ENCODE results near the gene NES. TPM values are rescaled to one million over a fixed set of nuclear protein-coding genes. Genes with fewer than 3 reads are reported as not detected.

NES gene
- total RNA-seq, 1 experiment from 2014 or later = 168 TPM

DNA sequence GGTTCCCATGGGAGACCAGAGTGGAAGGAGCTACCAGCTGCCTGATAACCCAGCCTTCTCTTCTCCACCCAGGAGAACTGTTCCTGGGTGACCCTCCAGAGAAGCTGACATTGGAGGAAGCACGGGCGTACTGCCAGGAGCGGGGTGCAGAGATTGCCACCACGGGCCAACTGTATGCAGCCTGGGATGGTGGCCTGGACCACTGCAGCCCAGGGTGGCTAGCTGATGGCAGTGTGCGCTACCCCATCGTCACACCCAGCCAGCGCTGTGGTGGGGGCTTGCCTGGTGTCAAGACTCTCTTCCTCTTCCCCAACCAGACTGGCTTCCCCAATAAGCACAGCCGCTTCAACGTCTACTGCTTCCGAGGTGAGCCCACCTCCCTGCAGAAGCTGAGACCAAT is 28.7 kb downstream of the NES start:
- Histone ChIP-seq H3K79me2 (ENCODE audit: insufficient read depth, low read length) (no peaks in the 10 kb centered on the region), H3K56ac (ENCODE audit: insufficient read length, low read depth, low read length) (no peak overlapping the region), H3K23me2 (ENCODE audit: insufficient read length, low read depth, low read length, poor library complexity, severe bottlenecking) (no peaks in the 10 kb centered on the region), H3K79me1 (ENCODE audit: insufficient read depth, low read depth, low read length, poor library complexity, severe bottlenecking) (no peaks in the 10 kb centered on the region), H2BK12ac (ENCODE audit: insufficient read length, low read depth, low read length) (no peak overlapping the region), H3K23ac (ENCODE audit: insufficient read length, low read depth, low read length) (no peak overlapping the region), H3K4ac (ENCODE audit: low read depth, low read length) (no peak overlapping the region), H4K20me1 (ENCODE audit: control insufficient read depth, insufficient read depth, insufficient read length) (no peaks in the 10 kb centered on the region), H4K8ac (replicated peaks; ENCODE audit: insufficient read length, low read depth, low read length) (no peak overlapping the region), H3K9me3 (ENCODE audit: control insufficient read depth, low read depth, low read length) (no peaks in the 10 kb centered on the region), H3T11ph (ENCODE audit: low read length) (no peak overlapping the region), H2BK15ac (ENCODE audit: low read depth, low read length) (no peak overlapping the region), H2BK20ac (ENCODE audit: low read depth, low read length, poor library complexity, severe bottlenecking) (no peak overlapping the region), H3K27ac (ENCODE audit: insufficient read length, low read depth, low read length) (no peak overlapping the region), H2AK5ac (ENCODE audit: insufficient read length, low read length) (no peak overlapping the region), H2BK120ac (ENCODE audit: low read depth, low read length, poor library complexity, severe bottlenecking) (no peak overlapping the region), H2AFZ (ENCODE audit: low read length) (no peak overlapping the region), H4K5ac (ENCODE audit: insufficient read length, low read depth, low read length) (no peak overlapping the region), H3K14ac (ENCODE audit: insufficient read depth, low read length) (no peak overlapping the region), H3K27me3 (ENCODE audit: insufficient read depth, low read length) (no peaks in the 10 kb centered on the region; the same call in 1 of the 2 replicates), H3K4me2 (ENCODE audit: insufficient read depth, insufficient read length, low read length) (no peak overlapping the region), H3K9ac (ENCODE audit: extremely low read depth, insufficient read length, low read length) (no peak overlapping the region), H3K4me1 (ENCODE audit: insufficient read depth, low read length) (no peaks in the 10 kb centered on the region), H4K91ac (ENCODE audit: insufficient read length, low read depth, low read length) (no peak overlapping the region), H3K18ac (ENCODE audit: insufficient read length, low read depth, low read length) (no peak overlapping the region), H2BK5ac (ENCODE audit: insufficient read length, low read length) (no peak overlapping the region)
- Mint-ChIP-seq H3K27ac (0 out of 7 replicates have a peak overlapping the region, but pooled peaks of 1 of the 3 experiments have one; percentile 63), H3K4me1 (peaks cover 6 to 9% of the 10 kb centered on the region in 2 experiments; a peak in 3 of 4 replicates), H3K27me3 (ENCODE audit: low read depth) (peaks cover 93% of the 10 kb centered on the region), H3K4me3 (no peak overlapping the region; a peak in 1 of 5 replicates), H3K36me3 (ENCODE audit: insufficient read depth in 1 of 3, low read depth in 3 of 3) (no peaks in the 10 kb centered on the region), H3K9me3 (no peaks in the 10 kb centered on the region; a peak in 1 of 5 replicates)
- no peak for DNase-seq
- WGBS (ENCODE audit: extremely low coverage, insufficient read length, low lambda C conversion rate) = no CpG with 5 or more reads among the region's 10 CpGs
- no peak for TF ChIP-seq CTCF (conservative IDR thresholded peaks at IDR 0.05)

Data from H9 (cell line).